Activated CD8-positive, alpha-beta memory T cell treated with anti-CD3 and anti-CD28 coated beads, Interleukin-2, amount 50 U/mL, for 1 hour (primary cell): ENCODE results near the gene TP53I3.
"Not testable (repeated sequence)": the region's sequence is repeated elsewhere in the genome, so short reads cannot be mapped to it uniquely, and the experiment has no call there.

Experiments used
- DNase-seq: peaks from one replicate; pipeline ENCODE4 v3.0.0-alpha.2; 2020; ENCODE audit errors: extremely low read depth

The TP53I3 gene

DNA sequence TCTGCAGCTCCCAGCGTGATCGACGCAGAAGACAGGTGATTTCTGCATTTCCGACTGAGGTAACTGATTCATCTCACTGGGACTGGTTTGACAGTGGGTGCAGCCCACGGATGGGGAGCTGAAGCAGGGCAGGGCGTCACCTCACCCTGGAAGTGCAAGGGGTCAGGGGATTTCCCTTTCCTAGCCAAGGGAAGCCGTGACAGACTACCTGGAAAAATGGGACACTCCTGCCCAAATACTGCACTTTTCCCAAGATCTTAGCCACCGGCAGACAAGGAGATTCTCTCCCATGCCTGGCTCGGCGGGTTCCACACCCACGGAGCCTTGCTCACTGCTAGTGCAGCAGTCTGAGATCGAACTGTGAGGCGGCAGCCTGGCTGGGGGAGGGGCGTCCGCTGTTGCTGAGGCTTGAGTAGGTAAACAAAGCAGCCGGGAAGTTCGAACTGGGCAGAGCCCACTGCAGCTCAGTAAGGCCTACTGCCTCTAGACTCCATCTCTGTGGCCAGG, 10.6 kb upstream of the TP53I3 start:
- DNase-seq = not testable (repeated sequence)

DNA sequence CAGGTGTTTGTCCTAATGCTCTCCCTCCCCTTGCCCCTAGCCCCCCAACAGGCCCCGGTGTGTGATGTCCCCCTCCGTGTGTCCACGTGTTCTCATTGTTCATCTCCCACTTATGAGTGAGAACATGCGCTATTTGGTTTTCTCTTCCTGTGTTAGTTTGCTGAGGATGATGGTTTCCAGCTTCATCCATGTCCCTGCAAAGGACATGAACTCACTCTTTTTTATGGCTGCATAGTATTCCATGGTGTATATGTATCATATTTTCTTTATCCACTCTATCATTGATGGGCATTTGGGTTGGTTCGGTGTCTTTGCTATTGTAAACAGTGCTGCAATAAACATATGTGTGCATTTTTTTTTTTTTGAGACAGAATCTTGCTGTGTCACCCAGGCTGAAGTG, 8.6 kb upstream of the TP53I3 start:
- DNase-seq = not testable (repeated sequence)

DNA sequence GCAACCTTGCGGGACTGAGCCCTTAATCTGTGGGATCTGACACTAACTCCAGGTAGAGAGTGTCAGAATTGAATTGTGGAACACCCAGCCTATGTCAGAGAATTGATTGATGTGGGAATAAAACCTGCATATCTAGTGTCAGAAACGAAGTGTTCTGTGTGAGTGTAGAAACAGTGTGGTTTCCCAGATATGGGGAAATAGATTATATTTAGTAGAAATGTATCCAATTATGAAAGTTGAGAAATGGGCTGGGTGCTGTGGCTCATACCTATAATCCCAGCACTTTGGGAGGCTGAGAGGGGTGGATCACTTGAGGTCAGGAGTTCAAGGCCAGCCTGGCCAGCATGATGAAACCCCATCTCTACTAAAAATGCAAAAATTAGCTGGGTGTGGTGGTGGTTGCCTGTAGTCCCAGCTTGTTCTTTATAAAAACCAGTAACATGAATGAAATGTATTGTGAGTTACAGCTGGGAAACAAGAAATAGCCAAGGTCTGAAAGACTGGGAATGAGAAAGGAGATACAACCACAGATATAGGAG, 4.3 kb upstream of the TP53I3 start:
- DNase-seq = no peak

DNA sequence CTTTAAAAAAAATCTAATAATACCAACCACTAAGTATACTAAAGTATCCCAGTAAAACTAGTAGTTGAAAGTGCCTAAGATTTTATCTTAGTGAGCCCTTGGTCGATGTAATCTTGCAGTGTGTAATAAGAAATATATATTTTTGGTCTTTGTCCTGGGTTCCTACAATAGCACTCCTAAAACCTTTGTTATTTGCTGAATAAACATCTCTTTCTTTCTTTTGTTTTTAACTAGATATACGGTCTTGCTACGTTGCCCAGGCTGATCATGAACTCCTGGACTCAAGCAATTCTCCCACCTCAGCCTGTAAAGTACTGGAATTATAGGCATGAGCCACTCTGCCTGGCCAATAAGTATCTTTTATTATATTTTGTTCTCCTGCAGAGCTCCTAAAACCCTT, 2.4 kb upstream of the TP53I3 start:
- DNase-seq = no peak

DNA sequence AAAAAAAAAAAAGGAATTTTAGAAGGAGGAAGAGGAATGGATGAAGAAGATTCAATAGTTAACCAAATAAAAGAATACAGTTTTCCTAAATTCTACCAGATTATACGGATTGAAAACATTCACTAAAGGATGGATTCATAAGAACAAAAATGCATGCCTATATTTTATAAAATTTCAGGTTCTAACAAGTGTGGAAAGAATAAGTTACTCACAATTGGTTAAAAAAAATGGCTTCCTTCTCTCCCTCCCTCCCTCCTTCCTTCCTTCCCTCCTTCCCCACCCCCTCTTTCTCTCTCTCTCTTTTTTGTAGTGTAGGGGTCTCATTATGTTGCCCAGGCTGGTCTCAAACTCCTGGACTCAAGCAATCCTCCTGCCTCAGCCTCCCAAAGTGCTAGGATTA, 1.6 kb upstream of the TP53I3 start:
- DNase-seq = no peak

DNA sequence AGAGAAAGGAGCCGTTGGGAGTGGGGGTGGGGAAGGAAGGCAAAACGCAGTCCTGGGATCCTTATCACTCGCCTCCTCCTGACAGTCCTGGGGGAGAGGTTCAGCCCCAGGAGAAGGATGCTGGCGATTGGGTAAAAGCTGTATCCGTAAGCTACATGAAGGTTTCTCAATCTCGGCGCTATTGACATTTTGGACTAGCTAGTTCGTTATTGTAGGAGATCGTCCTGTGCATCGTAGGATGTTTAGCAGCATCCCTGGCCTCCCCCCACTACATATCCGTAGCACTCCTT, 511 bp upstream of the TP53I3 start:
- no peak for DNase-seq

DNA sequence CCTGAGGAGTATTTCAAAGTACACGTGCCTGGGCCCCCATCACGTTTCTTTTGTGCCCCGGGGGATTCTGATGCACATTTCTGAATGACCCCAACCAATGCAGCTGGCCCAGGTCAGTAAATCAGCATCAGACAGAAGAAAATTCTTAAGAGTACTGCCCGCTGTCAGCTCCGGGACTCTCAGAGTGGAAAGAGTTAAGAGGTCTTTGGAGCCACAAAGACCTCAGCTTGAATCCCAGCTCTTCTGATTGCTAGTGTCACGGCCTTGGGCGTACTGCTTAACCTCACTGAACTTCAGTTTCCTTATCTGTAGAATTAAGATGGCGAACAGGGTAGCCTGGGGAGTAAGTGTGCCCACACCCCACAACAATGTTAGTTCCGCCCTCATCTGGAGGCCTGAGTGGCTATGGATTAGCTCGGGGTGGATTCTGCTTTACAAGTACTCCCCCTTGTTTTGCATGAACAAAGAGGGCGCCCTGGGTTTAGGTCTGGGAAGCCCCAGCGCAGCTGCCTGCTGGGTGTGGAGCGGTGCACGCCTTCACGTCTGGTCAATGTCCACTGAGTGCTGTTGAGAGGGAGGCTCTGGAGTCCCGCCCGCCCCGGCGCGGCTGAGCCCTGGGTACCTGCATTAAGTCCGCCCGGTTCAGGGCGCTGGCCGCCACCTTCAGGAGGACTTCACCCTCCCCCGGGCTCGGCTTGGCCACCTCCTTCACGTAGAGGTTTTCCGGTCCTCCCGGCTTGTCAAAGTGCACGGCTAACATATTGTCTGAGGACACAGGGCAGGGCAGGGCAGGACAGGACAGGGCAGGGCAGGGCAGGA, 858 bp downstream of the TP53I3 start:
- DNase-seq = no peak

DNA sequence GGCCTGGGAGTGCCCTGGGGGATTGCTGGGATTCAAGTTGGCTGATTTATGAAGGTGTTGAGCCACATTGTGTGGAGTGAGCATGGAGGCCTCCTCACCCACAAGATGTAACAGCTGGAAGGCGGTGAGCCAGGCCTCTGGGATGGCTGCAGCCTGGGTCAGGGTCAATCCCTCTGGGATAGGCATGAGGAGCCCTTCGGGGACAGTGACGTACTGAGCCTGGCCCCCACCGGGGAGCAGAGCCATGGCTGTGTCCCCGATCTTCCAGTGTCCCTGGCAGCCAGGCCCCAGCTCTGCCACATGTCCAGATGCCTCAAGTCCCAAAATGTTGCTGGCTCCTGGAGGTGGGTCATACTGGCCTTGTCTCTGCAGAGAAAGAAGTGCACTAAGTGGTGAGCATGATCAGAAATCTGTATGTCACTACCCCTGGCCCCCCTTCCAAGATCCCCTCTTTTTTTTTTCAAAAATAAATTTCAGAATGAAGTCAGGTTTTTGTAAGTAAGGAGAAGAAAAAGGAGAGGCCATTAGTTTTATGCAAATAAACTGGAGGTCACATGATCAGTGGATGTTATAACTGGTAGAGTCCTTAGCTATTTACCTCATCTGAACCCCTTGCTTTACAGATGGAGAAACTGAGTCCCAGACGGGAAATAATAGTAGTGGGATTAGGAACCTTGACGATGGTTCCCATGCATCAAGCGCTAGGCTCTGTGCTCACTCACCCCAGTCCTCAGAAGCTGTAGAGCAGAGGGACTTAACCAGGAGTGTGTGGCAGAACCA, 1.7 kb downstream of the TP53I3 start:
- DNase-seq = no peak

DNA sequence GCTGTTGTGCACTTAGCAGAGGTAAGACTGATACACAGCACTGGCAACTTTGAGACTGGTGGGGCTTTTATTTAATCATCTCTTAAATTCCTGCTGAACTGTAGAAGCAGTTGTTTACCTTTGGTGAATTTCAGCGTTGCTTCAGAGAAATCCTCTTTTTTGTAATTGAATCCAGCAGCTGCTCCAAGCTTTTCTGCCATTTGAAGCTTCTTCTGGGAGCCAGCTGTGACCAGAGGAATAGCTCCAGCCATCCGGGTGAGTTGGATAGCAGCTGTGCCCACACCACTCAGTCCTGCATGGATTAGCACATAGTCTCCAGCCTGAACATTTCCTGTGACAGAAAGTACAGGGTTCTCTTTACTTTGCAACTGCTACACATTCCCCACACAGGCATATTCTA, 3.9 kb downstream of the TP53I3 start:
- no peak for DNase-seq

DNA sequence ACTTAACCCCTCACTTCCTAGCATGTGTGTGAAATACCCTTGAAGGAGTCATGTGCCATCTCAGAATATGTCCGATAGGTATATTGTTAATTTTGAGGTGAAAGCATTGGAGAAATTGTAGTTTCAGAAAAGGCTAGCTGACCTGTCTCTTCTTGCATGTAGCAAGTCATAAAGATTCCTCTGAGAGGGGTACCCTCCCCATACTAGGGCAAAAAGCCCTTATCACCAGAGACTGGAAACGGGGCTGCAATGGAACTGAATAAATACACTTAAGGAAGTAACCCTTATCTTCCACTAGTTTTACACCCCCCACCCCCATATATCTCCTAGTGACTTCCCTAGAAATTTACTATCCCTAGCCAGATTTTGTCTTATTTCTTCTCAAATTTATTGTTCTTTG, 6.8 kb downstream of the TP53I3 start:
- DNase-seq = no peak

DNA sequence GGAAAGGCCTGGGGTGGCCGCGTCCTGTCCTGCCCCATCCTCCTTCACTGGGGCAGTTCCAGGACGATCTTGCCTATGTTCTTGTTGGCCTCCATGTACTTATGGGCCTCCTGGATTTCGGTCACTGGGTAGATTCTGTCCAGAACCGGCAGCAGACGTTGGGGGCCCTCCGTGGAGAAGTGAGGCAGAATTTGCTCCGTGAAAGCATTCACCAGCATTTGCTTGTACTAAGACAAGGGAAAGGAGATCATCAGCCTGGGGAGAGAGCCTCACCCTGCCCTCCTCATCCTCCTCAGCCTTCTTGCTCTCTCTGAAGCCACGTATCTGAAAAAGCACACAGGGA, 7.1 kb downstream of the TP53I3 start:
- no peak for DNase-seq

DNA sequence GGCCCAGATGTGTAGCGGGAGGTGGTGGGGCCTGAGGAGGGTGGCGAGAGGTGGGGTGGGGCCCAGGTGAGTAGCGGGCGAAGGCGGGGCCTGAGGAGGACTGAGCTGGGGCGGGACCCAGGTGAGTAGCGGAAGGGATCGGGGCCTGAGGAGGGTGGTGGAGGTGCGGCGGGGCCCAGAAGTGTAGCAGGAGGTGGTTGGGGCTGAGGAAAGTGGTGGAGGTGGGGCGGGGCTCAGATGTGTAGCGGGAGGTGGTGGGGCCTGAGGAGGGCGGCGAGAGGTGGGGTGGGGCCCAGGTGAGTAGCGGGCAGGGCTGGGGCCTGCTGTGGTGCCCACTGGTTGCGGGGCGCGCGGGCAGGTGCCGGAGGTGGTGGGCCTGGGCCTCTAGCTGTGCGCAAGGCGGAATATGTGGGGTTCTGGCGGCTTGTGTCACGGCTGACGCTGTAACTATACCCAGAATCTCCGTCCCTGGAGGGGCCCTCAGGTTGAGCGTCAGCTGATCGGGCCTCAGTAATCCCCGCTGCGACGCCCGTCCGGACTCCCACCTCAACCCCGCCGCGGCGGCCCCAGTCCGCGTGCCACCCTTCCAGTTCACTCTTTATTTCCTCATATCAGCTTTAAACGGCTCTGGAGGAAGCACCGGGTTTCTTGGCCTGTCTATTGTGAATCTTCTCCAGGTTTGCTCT, 7.6 kb downstream of the TP53I3 start:
- no peak for DNase-seq

DNA sequence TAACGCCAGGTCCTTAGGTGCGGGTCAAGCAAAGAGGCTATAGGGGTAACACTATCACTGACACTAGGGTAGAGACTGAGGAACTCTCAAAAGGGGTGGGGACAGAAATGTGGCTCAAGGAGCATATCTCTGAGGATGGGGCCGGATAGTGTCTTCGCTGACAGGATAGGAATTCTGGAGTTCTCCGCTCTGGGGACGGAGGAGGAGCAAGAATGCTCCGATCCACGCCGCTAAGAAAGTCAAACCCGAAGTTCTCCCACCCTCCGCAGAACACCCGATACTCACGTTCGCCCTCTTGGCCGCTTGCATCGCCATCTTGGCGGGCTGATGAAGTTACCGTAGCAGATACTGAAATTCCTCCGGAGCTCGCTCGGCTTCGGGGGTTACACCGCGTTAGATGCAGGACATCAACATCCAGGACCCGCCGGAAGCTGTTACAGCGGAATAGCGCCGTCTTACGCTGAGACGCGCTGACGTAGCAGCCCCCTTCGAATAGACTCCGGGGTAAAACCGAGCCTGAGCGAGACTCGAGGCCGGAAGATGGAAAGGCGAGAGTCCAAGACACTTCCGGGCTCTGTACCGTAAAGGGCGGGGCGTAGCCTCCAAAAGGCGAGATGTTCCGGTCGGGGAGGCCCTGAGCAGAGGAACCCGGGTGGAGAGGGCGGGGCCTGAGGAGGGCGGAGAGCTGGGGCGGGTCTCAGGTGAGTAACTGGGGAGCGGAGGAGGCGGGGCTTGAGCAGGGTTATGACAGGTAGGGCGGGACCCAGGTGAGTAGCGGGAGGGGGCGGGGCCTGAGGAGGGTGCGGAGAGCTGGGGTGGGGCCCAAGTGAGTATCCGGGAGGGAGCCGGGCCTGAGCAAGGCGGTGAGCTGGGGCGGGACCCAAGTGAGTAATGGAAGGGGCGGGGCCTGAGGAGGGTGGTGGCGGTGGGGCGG, 8.5 kb downstream of the TP53I3 start, which contains the start of gene SF3B6:
SF3B6 (minus strand) TSS at position 412 of the 934 bp plus-strand sequence; CDS start at position 315, 97 bp downstream.
- peak; percentile 99 for DNase-seq

DNA sequence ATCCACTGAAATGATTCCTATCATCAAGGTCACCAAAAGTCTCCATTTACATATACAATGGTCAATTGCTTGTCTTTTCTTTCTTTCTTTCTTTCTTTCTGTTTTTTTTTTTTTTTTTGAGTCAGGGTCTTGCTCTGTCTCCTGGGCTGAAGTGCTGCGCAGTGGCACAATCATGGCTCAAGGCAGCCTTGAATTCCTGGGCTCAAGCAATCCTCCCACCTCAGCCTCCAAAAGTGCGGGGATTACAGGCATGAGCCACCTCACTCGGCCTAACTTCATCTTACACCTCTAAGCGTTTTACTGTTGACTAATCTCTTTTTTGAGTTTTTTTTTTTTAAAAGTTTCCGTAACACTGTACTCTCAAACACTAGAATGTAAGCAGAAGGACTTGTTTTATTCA, 9.4 kb downstream of the TP53I3 start:
- no peak for DNase-seq

DNA sequence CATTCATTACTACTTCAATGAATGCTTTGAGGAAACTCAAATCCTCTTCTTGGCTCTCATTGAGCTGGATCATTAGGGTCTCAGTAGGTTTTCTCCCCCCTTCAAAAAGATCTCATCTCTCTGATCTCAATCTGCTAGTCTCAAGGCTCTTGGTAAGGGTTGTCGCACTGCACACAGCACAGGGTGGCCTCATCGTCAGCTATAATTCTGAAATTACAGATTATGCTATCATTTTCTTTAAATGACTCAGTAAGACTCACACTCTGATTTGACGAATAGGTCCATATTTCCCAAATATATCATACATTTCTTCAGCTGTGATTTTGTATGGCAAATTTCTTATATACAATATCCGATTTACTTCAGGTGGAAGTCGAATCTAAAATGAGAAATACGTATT, 10.8 kb downstream of the TP53I3 start:
- no peak for DNase-seq

DNA sequence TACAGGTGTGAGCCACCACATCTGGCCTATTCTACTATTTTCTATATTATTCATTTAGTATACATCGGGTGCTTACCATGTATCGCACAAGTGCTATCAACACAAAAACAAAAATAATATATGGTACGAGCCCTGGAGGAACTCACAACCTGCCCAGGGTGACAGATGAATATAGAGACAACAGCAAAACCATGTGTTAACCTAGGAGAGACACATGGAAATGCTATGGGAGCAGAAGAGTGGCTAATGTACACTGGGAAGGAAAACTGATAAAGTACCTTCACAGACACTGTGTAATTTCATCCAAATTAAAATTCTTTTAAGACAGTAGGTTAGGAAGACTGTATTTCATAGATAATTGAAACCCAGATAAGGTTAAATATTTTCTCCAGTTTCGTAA, 12.4 kb downstream of the TP53I3 start:
- no peak for DNase-seq

DNA sequence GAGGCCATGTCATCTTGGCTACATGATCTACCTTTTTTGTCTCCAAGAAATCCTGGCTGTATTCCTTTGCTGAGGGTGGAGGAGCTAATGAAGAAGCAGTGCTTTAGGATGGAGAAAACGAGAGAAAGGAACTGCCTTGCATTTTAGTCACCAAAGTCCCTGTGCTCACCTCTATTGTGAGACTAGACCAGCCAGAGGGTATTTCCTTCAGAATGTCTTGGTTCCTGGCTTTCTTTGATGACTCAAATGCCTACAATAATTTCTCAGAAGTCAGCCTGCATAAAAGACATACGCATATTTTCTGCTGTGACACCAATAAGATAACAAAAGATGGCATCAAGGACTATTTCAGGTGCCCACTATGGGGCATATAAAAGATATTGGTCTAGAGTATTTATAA, 19.3 kb downstream of the TP53I3 start:
- no peak for DNase-seq

DNA sequence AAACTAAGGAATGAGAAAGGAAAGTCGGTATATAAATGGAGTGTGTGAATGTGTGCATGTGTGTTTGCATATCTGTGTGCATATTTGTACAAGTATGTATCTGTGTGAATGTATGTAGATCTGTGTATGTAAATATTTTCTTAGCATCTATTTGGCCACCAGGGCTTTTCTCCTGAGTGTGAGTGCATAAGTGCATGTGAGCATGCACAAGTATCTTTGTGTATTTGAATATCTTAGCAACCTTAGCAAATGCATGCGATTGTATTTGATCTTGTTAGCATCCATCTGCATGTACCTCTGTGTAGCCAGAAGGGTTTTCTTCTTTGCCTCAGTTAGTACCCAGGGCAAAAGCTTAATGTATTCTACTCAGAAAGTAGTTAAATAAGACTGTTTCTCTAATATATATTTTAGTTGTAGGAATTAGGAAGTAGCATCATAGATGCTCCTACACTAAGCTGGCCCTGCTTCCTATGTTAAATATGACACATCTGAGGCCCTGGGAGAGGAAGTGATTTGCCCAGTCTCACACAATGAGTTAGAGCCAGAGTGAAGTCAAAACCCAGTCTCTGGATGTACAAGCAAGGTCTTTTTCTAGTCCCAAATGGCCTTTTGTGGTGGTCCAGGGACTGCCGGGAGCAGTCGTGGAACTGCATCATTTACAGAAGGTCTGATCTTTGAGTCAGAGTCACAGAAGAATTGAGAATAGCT, 25.9 kb downstream of the TP53I3 start:
- no peak for DNase-seq

DNA sequence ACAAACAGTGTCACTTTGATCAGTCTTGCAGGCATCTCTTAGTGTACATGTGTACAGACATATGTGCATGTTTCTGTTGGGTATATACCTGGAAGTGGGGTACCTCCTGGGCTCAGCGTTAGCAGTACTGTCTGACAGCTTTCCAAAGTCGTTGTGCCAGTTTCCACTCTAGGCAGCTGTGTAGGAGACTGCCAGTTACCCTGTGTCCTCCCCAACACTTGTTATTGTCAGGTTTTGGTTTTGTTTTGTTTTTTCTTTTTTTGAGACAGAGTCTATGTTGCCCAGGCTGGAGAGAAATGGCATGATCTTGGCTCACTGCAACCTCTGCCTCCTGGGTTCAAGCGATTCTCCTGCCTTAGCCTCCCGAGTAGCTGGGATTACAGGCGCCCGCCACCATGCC, 28.9 kb downstream of the TP53I3 start:
- no peak for DNase-seq

DNA sequence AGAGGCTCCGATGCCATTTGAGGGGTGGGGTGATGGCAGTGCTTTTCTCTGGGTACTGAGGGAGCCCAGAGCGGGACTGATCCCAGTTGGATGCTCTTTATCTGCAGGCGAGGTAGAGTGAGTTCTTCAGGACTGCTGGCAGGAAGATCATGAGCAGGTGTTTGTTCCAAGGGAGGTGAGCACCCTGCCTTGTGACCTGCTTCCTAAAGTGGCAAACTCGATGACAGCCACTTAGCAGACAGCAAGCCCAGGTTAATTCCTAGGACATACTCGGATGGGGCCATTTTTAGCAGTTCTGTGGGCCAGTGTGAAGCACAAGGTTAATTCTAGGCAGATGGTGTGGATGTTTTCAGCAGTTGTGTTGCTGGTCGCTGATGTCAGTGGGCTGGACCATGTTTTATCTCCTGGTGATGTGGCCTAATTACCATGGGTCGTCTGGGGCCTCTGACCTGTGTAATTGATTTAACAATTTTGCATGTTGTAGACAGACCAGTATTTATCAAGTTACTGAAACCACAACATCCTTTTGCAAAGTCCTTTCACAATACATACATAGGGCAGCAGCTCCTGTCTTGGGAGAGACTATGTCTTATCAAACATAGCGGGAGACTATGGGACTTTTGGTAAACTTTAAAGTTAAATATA, 30.1 kb downstream of the TP53I3 start:
- no peak for DNase-seq
